SK-N-MC (cell line): Measurements from ENCODE around the gene TASP1.

Experiments
- EZH2 ChIP-seq: fragments of 200-600 bp; sonication (generic); IDR thresholded peaks from one replicate; pipeline ENCODE4 v1.6.1; 2017; ENCODE audit warnings: antibody characterized with exemption
- FOXP2 ChIP-seq: optimal IDR thresholded peaks from 2 replicates; pipeline ENCODE3; 2011; ENCODE audit warnings: mild to moderate bottlenecking, moderate library complexity; ENCODE audit not compliant: insufficient read depth; ENCODE audit errors: extremely low read length, control extremely low read depth
- POLR2AphosphoS5 ChIP-seq: IDR thresholded peaks from 2 replicates; pipeline ENCODE4 v1.6.1; 2012; ENCODE audit warnings: mild to moderate bottlenecking, low read depth, low read length, borderline replicate concordance

- no peak for TF ChIP-seq EZH2
- TF ChIP-seq POLR2AphosphoS5 = no peak
- TF ChIP-seq FOXP2 = no peak
Observed at GRCh38 chr20:13535627-13536026, 103.1 kb downstream of the TASP1 start.
